Glomerular visceral epithelial cell (primary cell): ENCODE measurements around the gene AUP1.

Source experiments
- DNase-seq: peaks from one replicate; pipeline ENCODE4 v3.0.0-alpha.2; 2016; ENCODE audit errors: extremely low spot score

Gene AUP1

GRCh38 chr2:74556831-74557370, 27.4 kb upstream of the AUP1 start:
- no peak for DNase-seq

GRCh38 chr2:74556159-74556558, 26.7 kb upstream of the AUP1 start:
- no peak for DNase-seq

- DNase-seq: no peak
Measured at GRCh38 chr2:74555610-74556103, 26.2 kb upstream of the AUP1 start.

- peak; percentile 47 for DNase-seq
Measured at GRCh38 chr2:74554820-74555531, 25.5 kb upstream of the AUP1 start.

- peak; percentile 89 for DNase-seq
Measured at GRCh38 chr2:74553892-74554819, 24.6 kb upstream of the AUP1 start, which contains the start of the genes DOK1 and LOXL3. Gene DOK1, plus strand, starts transcription at chr2:74554720. Its CDS starts 35 bp downstream, at chr2:74554755. Gene LOXL3, minus strand, starts transcription at chr2:74553942. Its CDS starts 1,308 bp downstream, at chr2:74552634.

- DNase-seq: no peak
Measured at GRCh38 chr2:74552914-74553811, 23.7 kb upstream of the AUP1 start.

- no peak for DNase-seq
Measured at GRCh38 chr2:74551942-74552913, 22.7 kb upstream of the AUP1 start.

- no peak for DNase-seq
Measured at GRCh38 chr2:74551530-74551929, 22.0 kb upstream of the AUP1 start.

- DNase-seq: no peak
Measured at GRCh38 chr2:74550231-74550630, 20.7 kb upstream of the AUP1 start.

- peak; percentile 64 for DNase-seq
Measured at GRCh38 chr2:74548900-74549826, 19.7 kb upstream of the AUP1 start.

- DNase-seq: no peak
Measured at GRCh38 chr2:74548285-74548899, 18.9 kb upstream of the AUP1 start.

GRCh38 chr2:74546004-74546403, 16.5 kb upstream of the AUP1 start:
- DNase-seq: no peak

GRCh38 chr2:74544634-74545033, 15.1 kb upstream of the AUP1 start:
- DNase-seq: no peak

GRCh38 chr2:74542978-74543377, 13.5 kb upstream of the AUP1 start:
- no peak for DNase-seq

GRCh38 chr2:74540291-74540690, 10.8 kb upstream of the AUP1 start:
- no peak for DNase-seq

GRCh38 chr2:74538881-74539339, 9.4 kb upstream of the AUP1 start:
- no peak for DNase-seq

GRCh38 chr2:74537140-74537539, 7.6 kb upstream of the AUP1 start:
- no peak for DNase-seq
